Adrenal gland (tissue), 5 donors: ENCODE measurements around the gene LRP8.

ENCODE experiments used
- POLR2A ChIP-seq, 2 donors: fragments of 450-650 bp; IDR thresholded peaks; one replicate each; pipeline ENCODE4 v1.6.1; 2017; ENCODE audit warnings: antibody characterized with exemption in 2 of 2, mild to moderate bottlenecking in 2 of 2, moderate library complexity in 1 of 2
- TF ChIP-seq, protein P1 (sequence below), 6 experiments: fragments of 450-650 bp in 4 of 6; fragments of 200-600 bp in 2 of 6; sonication (generic) in 1 of 6; IDR thresholded peaks; 1 replicate in 5 of 6; 2 replicates in 1 of 6; pipeline versions ENCODE4 v1.5.1 to v1.8.0; 2016 to 2021; ENCODE audit warnings: antibody characterized with exemption in 6 of 6, mild to moderate bottlenecking in 2 of 6, moderate library complexity in 1 of 6
- donor health status: DM: no; HTN: no; CAD: no.

- TF ChIP-seq, protein P1, sequence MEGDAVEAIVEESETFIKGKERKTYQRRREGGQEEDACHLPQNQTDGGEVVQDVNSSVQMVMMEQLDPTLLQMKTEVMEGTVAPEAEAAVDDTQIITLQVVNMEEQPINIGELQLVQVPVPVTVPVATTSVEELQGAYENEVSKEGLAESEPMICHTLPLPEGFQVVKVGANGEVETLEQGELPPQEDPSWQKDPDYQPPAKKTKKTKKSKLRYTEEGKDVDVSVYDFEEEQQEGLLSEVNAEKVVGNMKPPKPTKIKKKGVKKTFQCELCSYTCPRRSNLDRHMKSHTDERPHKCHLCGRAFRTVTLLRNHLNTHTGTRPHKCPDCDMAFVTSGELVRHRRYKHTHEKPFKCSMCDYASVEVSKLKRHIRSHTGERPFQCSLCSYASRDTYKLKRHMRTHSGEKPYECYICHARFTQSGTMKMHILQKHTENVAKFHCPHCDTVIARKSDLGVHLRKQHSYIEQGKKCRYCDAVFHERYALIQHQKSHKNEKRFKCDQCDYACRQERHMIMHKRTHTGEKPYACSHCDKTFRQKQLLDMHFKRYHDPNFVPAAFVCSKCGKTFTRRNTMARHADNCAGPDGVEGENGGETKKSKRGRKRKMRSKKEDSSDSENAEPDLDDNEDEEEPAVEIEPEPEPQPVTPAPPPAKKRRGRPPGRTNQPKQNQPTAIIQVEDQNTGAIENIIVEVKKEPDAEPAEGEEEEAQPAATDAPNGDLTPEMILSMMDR (IDR thresholded peaks at IDR 0.05), result no peak
- TF ChIP-seq POLR2A (IDR thresholded peaks at IDR 0.05), result no peak
Observed at GRCh38 chr1:53250325-53250724, 77.5 kb downstream of the LRP8 start.
